Tibial artery (tissue), 4 donors: ENCODE measurements around the gene ZPR1.

Source experiments
- DNase-seq, 2 donors: peaks; one replicate each; pipeline ENCODE4 v3.0.0-alpha.2; 2019
- H3K27ac ChIP-seq, 2 donors: fragments of 200-600 bp; sonication (generic) in 1 of 2; 1 replicate in 1 of 2; 2 replicates in 1 of 2; pipeline ENCODE4 v1.5.1; 2018 to 2019; ENCODE audit warnings: mild to moderate bottlenecking in 1 of 2
- H3K27me3 ChIP-seq, 2 donors: fragments of 200-600 bp; sonication (generic) in 1 of 2; one replicate each; pipeline versions ENCODE4 v1.5.1 to v1.6.0; 2016 to 2019
- H3K36me3 ChIP-seq, 3 donors: fragments of 200-600 bp; sonication (generic) in 2 of 3; one replicate each; pipeline ENCODE4 v1.5.1; 2016 to 2019; ENCODE audit warnings: mild to moderate bottlenecking in 2 of 3
- H3K4me1 ChIP-seq, 4 donors: fragments of 200-600 bp; sonication (generic) in 2 of 4; 1 replicate in 3 of 4; 2 replicates in 1 of 4; pipeline ENCODE4 v1.5.1; 2016 to 2019
- H3K4me3 ChIP-seq, 2 donors: fragments of 200-600 bp; sonication (generic) in 1 of 2; 1 replicate in 1 of 2; 2 replicates in 1 of 2; pipeline ENCODE4 v1.5.1; 2018 to 2019; ENCODE audit warnings: mild to moderate bottlenecking in 2 of 2
- H3K9me3 ChIP-seq, 3 donors: fragments of 200-600 bp; sonication (generic) in 1 of 3; one replicate each; pipeline ENCODE4 v1.5.1; 2016 to 2019
- CTCF ChIP-seq, 2 experiments: fragments of 200-600 bp in 1 of 2; fragments of 450-650 bp in 1 of 2; IDR thresholded peaks; one replicate each; pipeline ENCODE4 v1.5.1; 2017 to 2019; ENCODE audit warnings: antibody characterized with exemption in 2 of 2, mild to moderate bottlenecking in 1 of 2, moderate library complexity in 1 of 2
- intact Hi-C: fragments of 100-400 bp; cut with DNase I; formaldehyde crosslinking; loops from one replicate; pipeline ENCODE4 v1.15.0; 2023; ENCODE audit warnings: low total_unique reads

The ZPR1 gene

GRCh38 chr11:116792144-116792868, 4.5 kb upstream of the ZPR1 start:
- peaks cover 0 to 3% of the 10 kb centered on the region in 2 donors for H3K27me3 ChIP-seq
- no peak for DNase-seq

GRCh38 chr11:116791813-116792143, 4.0 kb upstream of the ZPR1 start, which contains the start of gene APOA5:
TSS of gene APOA5 (minus strand) at chr11:116791879. CDS start at chr11:116791860, 19 bp downstream.
- TF ChIP-seq CTCF (IDR thresholded peaks at IDR 0.05): no peak
- no peak for DNase-seq
- Histone ChIP-seq H3K4me1 (peaks cover 0 to 27% (median 16%) of the 10 kb centered on the region in 4 donors), H3K9me3 (no peaks in the 10 kb centered on the region), H3K4me3 (no peak within 1 kb of the TSS), H3K36me3 (no peaks in the 10 kb centered on the region), H3K27me3 (peaks cover 0 to 3% of the 10 kb centered on the region in 2 donors), H3K27ac (no peak within 1 kb of the TSS)
- intact Hi-C loops: loop anchor here (5.0 kb wide), 2 partner anchors 46 to 316 kb away; partner anchors contain the start of gene APOA1

More at GRCh38 chr11:116792144-116792868, 4.5 kb upstream of the ZPR1 start:
- intact Hi-C loops: loop anchor here (5.0 kb wide), 2 partner anchors 45 to 315 kb away; partner anchors contain the start of gene APOA1
- no peak for TF ChIP-seq CTCF (IDR thresholded peaks at IDR 0.05)
- Histone ChIP-seq H3K4me3 (no peak overlapping the region), H3K36me3 (no peaks in the 10 kb centered on the region), H3K27ac (no peak overlapping the region), H3K9me3 (no peaks in the 10 kb centered on the region), H3K4me1 (peaks cover 0 to 21% (median 11%) of the 10 kb centered on the region in 4 donors)

- Histone ChIP-seq H3K36me3 (peaks cover under 1 to 5% (median 4%) of the 10 kb centered on the region in 3 donors), H3K4me3 (no peak overlapping the region), H3K9me3 (no peaks in the 10 kb centered on the region), H3K4me1 (peaks cover 0 to 32% (median 21%) of the 10 kb centered on the region in 4 donors), H3K27ac (no peak overlapping the region), H3K27me3 (peaks cover 0 to 3% of the 10 kb centered on the region in 2 donors)
- peak; percentile 64 to 84 for DNase-seq
- intact Hi-C loops: loop anchor here (5.0 kb wide), 2 partner anchors 46 to 316 kb away; partner anchors contain the start of gene APOA1
- peak; percentile 84 to 86 for TF ChIP-seq CTCF (IDR thresholded peaks at IDR 0.05)
Measured at GRCh38 chr11:116791002-116791812, 3.4 kb upstream of the ZPR1 start.

- Histone ChIP-seq H3K9me3 (no peaks in the 10 kb centered on the region), H3K4me3 (no peak overlapping the region), H3K27me3 (peaks cover 0 to 3% of the 10 kb centered on the region in 2 donors), H3K36me3 (peaks cover 8 to 14% (median 12%) of the 10 kb centered on the region in 3 donors), H3K27ac (no peak overlapping the region), H3K4me1 (peaks cover 0 to 35% (median 23%) of the 10 kb centered on the region in 4 donors)
- DNase-seq: no peak
- intact Hi-C loops: loop anchor here (5.0 kb wide), 2 partner anchors 47 to 317 kb away; partner anchors contain the start of gene APOA1
- TF ChIP-seq CTCF (IDR thresholded peaks at IDR 0.05): no peak
Measured at GRCh38 chr11:116790167-116791001, 2.6 kb upstream of the ZPR1 start.

- no peak overlapping the region for H3K4me3 ChIP-seq
- H3K36me3 ChIP-seq: peaks cover 22 to 28% (median 26%) of the 10 kb centered on the region in 3 donors
- no peak overlapping the region for H3K27ac ChIP-seq
- TF ChIP-seq CTCF (IDR thresholded peaks at IDR 0.05): no peak
- DNase-seq: no peak
- H3K4me1 ChIP-seq: peaks cover 0 to 35% (median 23%) of the 10 kb centered on the region in 4 donors
- peaks cover 0 to 3% of the 10 kb centered on the region in 2 donors for H3K27me3 ChIP-seq
- H3K9me3 ChIP-seq: no peaks in the 10 kb centered on the region
- intact Hi-C loops: loop anchor here (10.0 kb wide), 1 partner anchor 446 kb away; the partner anchor contains the start of genes PCSK7 and RNF214
Measured at GRCh38 chr11:116788975-116789374, 1.2 kb upstream of the ZPR1 start.
